Tongue (tissue), 2 donors: ENCODE results near the gene INTS3. TPM values are rescaled to one million over a fixed set of nuclear protein-coding genes. Genes with fewer than 3 reads are reported as not detected.

ENCODE experiments used
- small RNA-seq: library from RNA; depleted of rRNA; stranded (forward); fragments of <200 nt; gene quantifications from one replicate; pipeline ENCODE3, GENCODE V24; 2014; ENCODE audit warnings: low replicate concordance
- total RNA-seq: library from RNA; depleted of rRNA; stranded (reverse); fragments of >200 nt; gene quantifications from one replicate; pipeline ENCODE4 v1.2.3, GENCODE V29; 2014

INTS3 gene
- total RNA-seq, 1 donor from 2014 or later: 34.9 TPM

Small RNA genes lying within 50 kb of the gene (small RNA-seq; reads per million reads assigned to genes)
- gene MIR8083 (not detected), gene RF00019 (not detected), gene RN7SL372P (not detected)

Other genes with a start within 250 kb of the INTS3 start
- 103 TPM for gene S100A6, start 192.1 kb upstream of the INTS3 start, total RNA-seq
- not detected for gene S100A5, start 187.1 kb upstream of the INTS3 start, total RNA-seq
- 160 TPM for gene S100A4, start 182.2 kb upstream of the INTS3 start, total RNA-seq
- 0.72 TPM for gene S100A3, start 178.8 kb upstream of the INTS3 start, total RNA-seq
- 46.5 TPM for gene S100A2, start 162.2 kb upstream of the INTS3 start, total RNA-seq
- 76.2 TPM for gene S100A16, start 114.9 kb upstream of the INTS3 start, total RNA-seq
- gene S100A14, start 111.7 kb upstream of the INTS3 start, total RNA-seq: 40.9 TPM
- 42.5 TPM for gene S100A13, start 100.5 kb upstream of the INTS3 start, total RNA-seq
- gene S100A1, start 99.6 kb upstream of the INTS3 start, total RNA-seq: 13.4 TPM
- gene CHTOP, start 94.0 kb upstream of the INTS3 start, total RNA-seq: 71.8 TPM
- 64.9 TPM for gene SNAPIN, start 69.3 kb upstream of the INTS3 start, total RNA-seq
- 136 TPM for gene ILF2, start 57.1 kb upstream of the INTS3 start, total RNA-seq
- 8.5 TPM for gene NPR1, start 49.4 kb upstream of the INTS3 start, total RNA-seq
- gene SLC27A3, start 47.4 kb downstream of the INTS3 start, total RNA-seq: 15.2 TPM
- 11.2 TPM for gene GATAD2B, start 194.9 kb downstream of the INTS3 start, total RNA-seq
- 31.1 TPM for gene DENND4B, start 218.7 kb downstream of the INTS3 start, total RNA-seq
- 3.2 TPM for gene CRTC2, start 230.6 kb downstream of the INTS3 start, total RNA-seq
- 59.3 TPM for gene SLC39A1, start 235.5 kb downstream of the INTS3 start, total RNA-seq
- 12.0 TPM for gene CREB3L4, start 239.9 kb downstream of the INTS3 start, total RNA-seq
- gene JTB, start 249.6 kb downstream of the INTS3 start, total RNA-seq: 125 TPM